Osteoblast (primary cell): ENCODE measurements around the gene SLC9A5. TPM values are rescaled to one million over a fixed set of nuclear protein-coding genes. Genes with fewer than 3 reads are reported as not detected.

Experiments used
- DNase-seq: peaks from one replicate; pipeline ENCODE4 v3.0.0; 2011; ENCODE audit warnings: low spot score, mixed read lengths; ENCODE audit not compliant: insufficient read length; ENCODE audit errors: missing footprints
- H2AFZ ChIP-seq: 2 replicates; pipeline ENCODE4 v1.6.0; 2011; ENCODE audit warnings: mild to moderate bottlenecking, low read length
- H3K27ac ChIP-seq: 2 replicates; pipeline ENCODE4 v1.5.1; 2011; ENCODE audit warnings: mild to moderate bottlenecking, low read depth, low read length, moderate library complexity
- H3K27me3 ChIP-seq: 2 replicates; pipeline ENCODE4 v1.6.0; 2012; ENCODE audit warnings: mild to moderate bottlenecking, control low read depth, inconsistent platforms, low read length, moderate library complexity; ENCODE audit not compliant: insufficient read depth
- H3K36me3 ChIP-seq: 2 replicates; pipeline ENCODE4 v1.5.1; 2011; ENCODE audit warnings: mild to moderate bottlenecking, low read length, control low read depth, moderate library complexity; ENCODE audit not compliant: insufficient read depth
- H3K4me1 ChIP-seq: 2 replicates; pipeline ENCODE4 v1.5.1; 2011; ENCODE audit warnings: mild to moderate bottlenecking, low read length, control low read depth, moderate library complexity; ENCODE audit not compliant: insufficient read depth
- H3K4me2 ChIP-seq: 2 replicates; pipeline ENCODE4 v1.6.0; 2011; ENCODE audit warnings: mild to moderate bottlenecking, low read length; ENCODE audit not compliant: insufficient read depth
- H3K4me3 ChIP-seq: fragments of 200-600 bp; sonication (generic); 3 replicates; pipeline ENCODE4 v1.5.1; 2012; ENCODE audit warnings: mild to moderate bottlenecking, low read length, inconsistent platforms; ENCODE audit not compliant: insufficient read depth
- H3K79me2 ChIP-seq: 2 replicates; pipeline ENCODE4 v1.6.0; 2012; ENCODE audit warnings: mild to moderate bottlenecking, low read length, control low read depth, inconsistent platforms; ENCODE audit not compliant: insufficient read depth
- H3K9me3 ChIP-seq: 2 replicates; pipeline ENCODE4 v1.5.1; 2011; ENCODE audit warnings: low read depth, low read length, control low read depth
- H4K20me1 ChIP-seq: 2 replicates; pipeline ENCODE4 v1.6.0; 2012; ENCODE audit warnings: mild to moderate bottlenecking, low read length, control low read depth; ENCODE audit not compliant: insufficient read depth
- CTCF ChIP-seq: IDR thresholded peaks from 2 replicates; pipeline ENCODE4 v1.5.1; 2011; ENCODE audit warnings: mild to moderate bottlenecking, low read depth, low read length, moderate library complexity; ENCODE audit errors: extremely low read depth
- small RNA-seq: library from RNA; depleted of rRNA; stranded (forward); fragments of <200 nt; gene quantifications from one replicate; pipeline ENCODE3, GENCODE V24; 2012
- total RNA-seq: library from RNA; depleted of rRNA; stranded (reverse); fragments of >200 nt; gene quantifications from 2 replicates; pipeline ENCODE4 v1.2.3, GENCODE V29; 2012

The SLC9A5 gene
- total RNA-seq, 1 donor: 3.6 TPM

GRCh38 chr16:67312719-67313118 lies 63.9 kb downstream of the SLC9A5 start:
- peaks cover 19% of the 10 kb centered on the region for H3K4me1 ChIP-seq
- no peak overlapping the region for H3K4me2 ChIP-seq
- no peaks in the 10 kb centered on the region for H4K20me1 ChIP-seq
- no peaks in the 10 kb centered on the region for H3K36me3 ChIP-seq
- no peak overlapping the region for H3K4me3 ChIP-seq
- H3K27ac ChIP-seq: peak overlapping the region; percentile 89
- H3K9me3 ChIP-seq: no peaks in the 10 kb centered on the region
- H2AFZ ChIP-seq: peak overlapping the region; percentile 60
- no peaks in the 10 kb centered on the region for H3K79me2 ChIP-seq
- peak; percentile 26 for DNase-seq
- no peak for TF ChIP-seq CTCF
- H3K27me3 ChIP-seq: no peaks in the 10 kb centered on the region

DNA sequence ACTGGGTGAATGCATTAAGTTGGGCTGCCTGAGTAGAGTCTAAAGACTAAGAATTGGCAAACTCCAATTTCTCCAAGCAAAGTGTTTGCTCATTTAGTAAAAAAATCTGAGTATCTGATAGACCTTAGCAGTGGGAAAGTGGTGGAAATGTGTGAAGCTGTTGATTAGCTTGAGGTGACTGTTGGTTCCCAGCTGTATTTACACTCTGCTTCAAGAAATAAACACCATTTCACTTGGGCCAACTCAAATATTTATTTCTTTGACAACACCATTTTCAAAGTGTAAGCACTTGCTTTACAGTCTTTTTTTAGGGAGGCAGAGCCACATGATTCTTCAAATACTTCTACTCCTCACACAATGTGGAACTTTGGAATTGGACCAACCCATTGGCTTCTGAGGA lies 69.1 kb downstream of the SLC9A5 start:
- Histone ChIP-seq H4K20me1 (no peaks in the 10 kb centered on the region), H2AFZ (no peak overlapping the region), H3K36me3 (no peaks in the 10 kb centered on the region), H3K4me3 (no peak overlapping the region), H3K4me1 (peaks cover under 1% of the 10 kb centered on the region), H3K27me3 (peaks cover 11% of the 10 kb centered on the region), H3K9me3 (no peaks in the 10 kb centered on the region), H3K27ac (no peak overlapping the region), H3K4me2 (no peak overlapping the region), H3K79me2 (no peaks in the 10 kb centered on the region)
- TF ChIP-seq CTCF: no peak
- DNase-seq: peak; percentile 34

Small RNA genes within 50 kb of the gene (small RNA-seq; reads per million reads assigned to genes)
- 4.3 reads per million, percentile 85 among the genes with 10 or more reads in this experiment for gene MIR328

Other genes starting within 250 kb of the SLC9A5 start
- gene CBFB, start 219.8 kb upstream of the SLC9A5 start, total RNA-seq: 61.3 and 63.0 TPM in 2 replicates
- gene PHAF1, start 139.0 kb upstream of the SLC9A5 start, total RNA-seq: 13.8 and 17.1 TPM in 2 replicates
- gene B3GNT9, start 98.0 kb upstream of the SLC9A5 start, total RNA-seq: 54.8 and 58.6 TPM in 2 replicates
- 19.2 and 19.5 TPM in 2 replicates for gene TRADD, start 89.1 kb upstream of the SLC9A5 start, total RNA-seq
- gene FBXL8, start 89.0 kb upstream of the SLC9A5 start, total RNA-seq: 12.7 and 15.6 TPM in 2 replicates
- 5.8 and 8.5 TPM in 2 replicates for gene HSF4, start 84.2 kb upstream of the SLC9A5 start, total RNA-seq
- 9.1 and 10.9 TPM in 2 replicates for gene NOL3, start 78.4 kb upstream of the SLC9A5 start, total RNA-seq
- gene MATCAP1, start 65.0 kb upstream of the SLC9A5 start, total RNA-seq: 3.6 and 4.7 TPM in 2 replicates
- not detected in 2 replicates for gene EXOC3L1, start 58.8 kb upstream of the SLC9A5 start, total RNA-seq
- 51.9 and 56.5 TPM in 2 replicates for gene E2F4, start 56.8 kb upstream of the SLC9A5 start, total RNA-seq
- 0.29 and 0.36 TPM in 2 replicates for gene ELMO3, start 49.8 kb upstream of the SLC9A5 start, total RNA-seq
- gene TMEM208, start 21.8 kb upstream of the SLC9A5 start, total RNA-seq: 22.4 and 25.3 TPM in 2 replicates
- gene FHOD1, start 1.5 kb upstream of the SLC9A5 start, total RNA-seq: 27.4 and 28.2 TPM in 2 replicates
- gene PLEKHG4, start 30.6 kb downstream of the SLC9A5 start, total RNA-seq: 31.8 and 41.6 TPM in 2 replicates
- gene KCTD19, start 77.8 kb downstream of the SLC9A5 start, total RNA-seq: not detected in 2 replicates
- not detected in 2 replicates for gene LRRC36, start 77.8 kb downstream of the SLC9A5 start, total RNA-seq
- gene TPPP3, start 144.5 kb downstream of the SLC9A5 start, total RNA-seq: 0.59 and 0.72 TPM in 2 replicates
- 9.0 and 13.3 TPM in 2 replicates for gene ZDHHC1, start 167.5 kb downstream of the SLC9A5 start, total RNA-seq
- not detected in 2 replicates for gene HSD11B2, start 182.1 kb downstream of the SLC9A5 start, total RNA-seq
- gene ATP6V0D1, start 232.2 kb downstream of the SLC9A5 start, total RNA-seq: 146 and 158 TPM in 2 replicates
- not detected in 2 replicates for gene AGRP, start 234.6 kb downstream of the SLC9A5 start, total RNA-seq